GM19455 (cell line): ENCODE measurements around the gene ITGAD.
"Not testable (repeated sequence)": the region's sequence is repeated elsewhere in the genome, so short reads cannot be mapped to it uniquely, and the experiment has no call there.

Experiments used
- ATAC-seq: cut with Tn5 transposase; IDR thresholded peaks from one replicate; pipeline ENCODE4 v1.9.1; 2021; ENCODE audit not compliant: unreplicated experiment

ITGAD gene

DNA sequence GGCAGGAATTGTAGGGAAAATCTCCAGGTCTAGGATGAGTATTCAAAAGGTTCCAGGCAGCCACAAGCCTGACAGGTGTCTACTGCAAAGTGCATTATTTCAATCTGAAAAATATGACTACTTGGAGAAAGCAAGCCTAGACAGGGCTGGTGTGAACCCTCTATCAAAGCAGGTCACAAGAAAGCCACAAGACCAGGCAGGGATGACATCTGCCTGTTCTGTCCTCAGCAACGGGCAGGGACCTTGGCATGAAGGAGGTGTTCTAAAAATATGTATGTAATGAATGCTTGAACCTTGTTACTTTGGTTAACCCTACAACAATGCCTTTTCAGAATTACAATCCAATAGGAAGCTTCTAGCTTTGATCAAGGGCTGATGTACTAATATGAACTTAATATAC, 36.2 kb downstream of the ITGAD start:
- ATAC-seq = no peak

DNA sequence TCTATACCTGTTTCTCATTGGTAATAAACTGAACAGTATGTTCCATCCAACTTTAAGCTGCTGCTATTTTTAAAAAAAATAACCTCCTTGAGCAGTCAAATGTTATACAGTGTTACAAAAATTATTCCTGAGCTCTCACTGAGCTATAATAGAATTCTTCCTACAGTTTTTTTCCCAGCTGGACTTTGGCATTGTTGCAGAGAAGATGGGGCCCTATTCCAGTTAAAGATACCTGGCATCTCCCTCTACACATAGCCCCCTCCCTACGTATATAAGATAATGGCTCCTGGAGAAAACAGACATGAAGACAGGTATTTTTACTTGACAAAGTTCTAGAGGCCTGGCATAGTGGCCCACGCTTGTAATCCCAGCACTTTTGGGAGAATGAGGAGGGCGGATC, 36.7 kb downstream of the ITGAD start:
- ATAC-seq = no peak

DNA sequence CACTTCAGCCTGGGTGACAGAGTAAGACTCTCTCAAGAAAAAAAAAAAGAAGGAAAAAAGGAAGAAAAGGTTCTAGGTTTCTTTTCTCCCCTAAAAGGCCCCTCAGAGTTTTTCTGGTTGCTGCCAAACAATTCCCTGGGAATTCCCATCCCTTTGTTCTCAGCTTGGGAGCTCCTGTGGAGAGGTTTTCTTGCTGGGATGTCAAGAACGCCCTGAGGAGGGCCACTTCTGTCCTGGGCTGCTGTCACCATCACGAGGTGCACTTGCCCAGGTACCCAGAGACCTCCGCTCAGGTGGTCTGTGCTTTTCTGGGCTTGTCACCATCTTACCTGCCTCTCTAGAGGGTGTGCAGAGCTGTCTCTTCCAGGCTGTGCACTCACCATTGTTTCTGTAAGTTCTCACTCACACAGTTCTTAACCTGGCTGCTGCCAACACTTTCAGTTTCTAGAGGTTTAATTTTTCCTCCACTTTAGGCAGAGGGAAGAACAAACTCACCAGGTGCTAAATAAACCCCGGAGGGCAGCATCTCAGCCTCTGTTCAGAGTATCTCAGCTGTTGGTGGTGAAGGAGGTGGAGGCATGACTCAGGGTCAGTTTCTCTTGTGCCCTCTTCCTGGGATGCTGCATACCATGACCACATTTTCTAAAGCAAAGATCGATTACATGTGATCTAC, 37.4 kb downstream of the ITGAD start:
- ATAC-seq = no peak

DNA sequence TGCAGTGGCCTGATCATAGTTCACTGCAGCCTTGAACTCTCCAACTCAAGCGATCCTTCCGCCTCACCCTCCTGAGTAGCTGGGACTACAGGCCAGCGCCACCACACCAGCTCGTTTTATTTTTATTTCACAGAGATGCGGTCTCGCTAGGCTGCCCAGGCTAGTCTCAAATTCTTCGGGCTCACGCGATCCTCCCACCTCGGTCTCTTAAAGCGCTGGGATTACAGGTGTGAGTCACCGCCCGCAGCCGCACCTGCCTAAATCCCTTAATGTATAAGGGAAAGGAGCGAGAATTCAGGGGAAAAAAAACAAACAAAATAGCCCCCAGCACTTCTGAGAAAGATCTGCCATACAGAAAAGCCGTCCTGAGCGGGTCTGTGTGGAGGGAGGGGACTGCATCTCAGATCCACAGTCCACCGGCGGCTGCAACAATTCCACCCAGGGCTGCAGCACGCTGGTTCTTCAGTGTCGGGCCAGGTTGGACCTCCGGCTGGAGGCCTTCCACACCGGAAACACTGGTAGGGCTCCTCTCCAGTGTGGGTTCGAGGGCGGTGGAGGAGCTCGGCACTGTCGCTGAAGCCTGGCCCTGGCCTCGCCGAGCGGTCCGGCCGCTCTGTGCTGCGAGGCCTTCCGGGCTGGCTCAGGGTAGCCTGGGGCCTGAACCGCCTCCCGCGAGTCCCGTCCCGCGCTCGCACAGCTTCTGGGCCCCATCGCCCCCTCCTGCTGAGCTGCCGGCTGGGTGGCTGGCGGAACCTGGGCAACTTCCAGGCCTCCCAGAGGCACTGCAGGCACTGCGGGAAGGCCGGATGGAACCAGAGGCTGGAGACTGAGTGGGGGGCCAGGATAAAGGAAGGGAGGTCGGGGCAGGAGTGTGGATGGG, 42.4 kb downstream of the ITGAD start:
- no peak for ATAC-seq

DNA sequence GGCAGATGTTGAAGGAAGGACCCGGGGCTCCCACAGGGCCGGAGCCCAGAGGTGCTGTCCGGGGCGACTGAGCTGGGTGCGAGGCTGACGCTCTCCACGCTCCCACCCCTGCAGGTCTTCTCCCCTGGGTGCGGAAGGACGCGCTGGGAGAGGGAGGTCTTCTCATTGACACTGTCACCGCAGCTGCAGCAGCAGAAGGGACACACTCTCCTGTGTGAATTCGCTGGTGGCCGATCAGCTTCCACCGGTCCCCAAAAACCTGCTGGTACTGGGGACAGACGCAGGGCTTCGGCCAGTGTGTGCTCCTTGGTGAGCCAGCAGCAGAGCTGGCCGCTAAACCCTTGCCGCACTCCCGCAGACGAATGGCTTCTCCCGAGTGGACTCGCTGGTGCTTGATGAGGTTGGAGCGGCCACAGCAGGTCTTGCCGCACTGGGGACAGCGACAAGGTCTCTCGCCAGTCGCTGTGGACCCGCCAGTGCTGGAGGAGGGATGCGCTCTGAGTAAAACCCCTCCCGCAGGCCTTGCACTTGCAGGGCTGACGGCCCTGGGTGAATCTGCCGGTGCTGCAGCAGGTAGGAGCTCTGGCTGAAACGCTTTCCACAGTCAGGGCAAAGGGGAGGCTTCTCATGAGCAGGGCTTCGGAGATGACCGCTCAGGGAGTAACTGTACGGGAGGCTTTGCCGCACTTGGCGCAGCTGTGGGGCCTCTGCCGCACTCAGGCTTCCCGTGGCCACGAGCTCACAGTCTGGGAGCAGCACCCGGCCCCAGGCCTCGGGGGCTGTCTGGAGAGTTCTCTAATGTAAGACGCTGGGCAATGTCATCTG, 43.3 kb downstream of the ITGAD start:
- no peak for ATAC-seq

DNA sequence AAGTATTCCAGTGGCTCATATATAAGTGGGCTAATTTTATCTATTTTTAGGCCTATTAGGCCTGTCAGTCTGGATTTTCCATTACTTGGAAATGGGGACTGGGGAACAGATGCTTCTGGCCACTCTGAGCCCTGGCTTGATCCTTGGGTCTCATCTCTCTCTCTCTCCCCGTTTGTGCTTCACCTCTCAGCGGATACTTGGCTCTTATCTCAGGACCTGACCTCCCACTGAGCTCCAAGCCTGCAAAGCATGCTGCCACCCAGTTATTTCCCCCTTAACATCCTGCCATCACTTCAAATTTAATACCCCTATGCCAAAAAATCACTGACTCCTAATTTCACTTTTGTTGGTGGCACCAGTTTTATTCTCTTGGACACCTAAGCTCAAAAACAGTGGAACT, 45.3 kb downstream of the ITGAD start:
- no peak for ATAC-seq

DNA sequence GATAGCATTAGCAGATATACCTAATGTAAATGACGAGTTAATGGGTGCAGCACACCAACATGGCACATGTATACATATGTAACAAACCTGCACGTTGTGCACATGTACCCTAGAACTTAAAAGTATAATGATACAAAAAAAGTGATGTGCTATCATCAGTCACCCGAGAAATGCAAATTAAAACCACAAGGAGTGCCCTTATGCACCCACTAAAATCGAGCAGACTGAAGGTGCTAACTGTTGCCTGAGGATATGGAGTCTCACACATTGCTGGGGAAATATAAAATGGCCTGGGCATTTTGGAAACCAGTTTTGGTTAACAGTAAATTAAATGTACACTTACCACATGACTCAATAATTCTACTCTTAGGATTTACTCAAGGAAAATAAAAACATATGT, 45.9 kb downstream of the ITGAD start:
- ATAC-seq = not testable (repeated sequence)

DNA sequence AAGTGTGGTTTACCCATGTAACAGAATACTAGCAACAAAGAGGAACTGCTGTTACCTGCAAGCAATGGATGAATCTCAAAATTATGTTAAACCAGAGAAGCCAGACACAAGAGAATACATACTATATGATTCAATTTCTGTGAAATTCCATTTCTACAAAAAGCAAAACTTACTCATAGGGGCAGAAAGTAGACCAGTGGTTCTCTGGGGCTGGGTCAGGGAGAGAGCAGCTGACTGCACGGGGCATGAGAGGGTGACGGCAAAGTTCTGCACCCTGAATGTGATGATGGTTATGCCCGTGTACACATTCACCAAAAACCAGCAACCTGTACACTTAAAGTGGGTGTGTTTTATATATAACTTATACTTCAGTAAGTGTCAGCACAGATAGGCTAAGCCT, 46.4 kb downstream of the ITGAD start:
- ATAC-seq = no peak

DNA sequence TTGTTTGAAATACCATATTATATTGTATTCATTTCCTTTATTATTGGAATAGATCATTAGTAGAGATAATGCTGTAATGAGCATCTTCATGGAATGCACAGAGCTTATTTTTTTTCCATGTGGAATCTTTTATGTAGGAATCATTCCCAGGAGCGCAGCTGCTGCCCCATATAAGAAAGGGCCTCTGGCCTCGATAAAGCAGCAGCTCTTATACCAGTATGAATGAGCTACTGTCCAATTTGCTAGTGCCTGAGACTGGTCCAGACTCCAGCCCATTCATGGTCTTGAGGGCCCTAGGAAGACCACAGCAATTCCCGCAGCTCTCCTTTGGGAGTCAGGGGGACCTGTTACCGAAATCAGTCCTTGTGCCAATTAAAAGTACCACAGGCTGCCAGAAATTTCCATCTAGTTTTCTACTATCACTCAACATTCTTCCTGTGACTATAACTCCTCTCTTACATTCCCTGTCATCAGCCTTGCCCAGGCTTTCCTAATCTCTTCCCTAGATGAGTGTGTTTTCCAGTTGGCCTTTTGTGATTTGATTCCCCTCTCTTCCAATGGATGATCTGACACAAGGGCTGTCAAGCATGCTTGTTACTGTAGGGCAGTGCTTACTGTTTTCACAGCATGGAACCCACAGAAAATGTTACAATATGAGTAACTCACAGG, 47.5 kb downstream of the ITGAD start:
- ATAC-seq = no peak

DNA sequence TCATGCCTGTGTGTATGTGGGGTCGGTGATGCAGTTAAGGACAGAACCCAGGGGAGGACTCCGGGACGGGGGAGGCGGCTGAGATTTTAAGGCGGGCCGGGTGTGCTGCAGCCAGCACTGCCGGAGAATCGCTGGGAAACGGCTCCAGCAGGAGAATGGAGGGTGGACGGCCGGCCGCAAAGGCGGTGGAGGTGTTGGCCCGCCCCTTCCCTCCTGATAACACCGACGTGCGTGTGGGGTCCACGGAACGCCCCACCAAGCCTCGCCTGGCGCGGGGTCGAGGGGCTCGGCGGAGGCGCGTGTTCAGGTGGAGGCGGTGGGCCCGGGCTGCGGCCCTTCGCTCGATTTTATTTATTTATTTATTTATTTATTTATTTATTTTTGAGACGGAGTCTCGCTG, 48.8 kb downstream of the ITGAD start:
- ATAC-seq = no peak

DNA sequence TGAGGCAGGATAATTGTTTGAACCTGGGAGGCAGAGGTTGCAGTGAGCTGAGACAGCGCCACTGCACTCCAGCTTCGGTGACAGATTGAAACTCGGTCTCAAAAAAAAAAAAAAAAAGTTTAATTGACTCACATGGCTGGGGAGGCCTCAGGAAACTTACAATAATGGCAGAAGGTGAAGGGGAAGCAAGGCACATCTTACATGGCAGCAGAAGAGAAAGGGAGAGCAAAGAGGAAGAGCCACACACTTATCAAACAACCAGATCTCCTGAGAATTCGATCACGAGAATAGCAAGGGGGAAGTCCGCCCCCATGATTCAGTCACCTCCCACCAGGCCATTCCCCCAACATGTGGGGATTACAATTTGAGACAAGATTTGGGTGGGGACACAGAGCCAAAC, 52.8 kb downstream of the ITGAD start:
- ATAC-seq = not testable (repeated sequence)

DNA sequence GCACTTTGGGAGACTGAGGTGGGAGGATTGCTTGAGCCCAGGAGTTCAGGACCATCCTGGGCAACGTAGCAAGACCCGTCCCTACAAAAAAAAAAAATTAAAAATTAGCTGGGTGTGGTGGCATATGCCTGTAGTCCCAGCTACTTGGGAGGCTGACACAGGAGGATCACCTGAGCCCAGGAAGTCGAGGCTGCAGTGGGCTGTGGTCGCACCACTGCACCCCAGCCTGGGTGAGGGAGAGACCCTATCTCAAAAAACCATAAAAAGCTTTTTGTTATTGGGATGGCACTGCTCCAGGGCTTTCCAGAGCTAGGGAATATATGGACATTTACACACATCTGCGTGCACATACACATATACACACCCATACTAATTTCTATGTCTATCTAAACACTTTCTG, 58.1 kb downstream of the ITGAD start:
- no peak for ATAC-seq

DNA sequence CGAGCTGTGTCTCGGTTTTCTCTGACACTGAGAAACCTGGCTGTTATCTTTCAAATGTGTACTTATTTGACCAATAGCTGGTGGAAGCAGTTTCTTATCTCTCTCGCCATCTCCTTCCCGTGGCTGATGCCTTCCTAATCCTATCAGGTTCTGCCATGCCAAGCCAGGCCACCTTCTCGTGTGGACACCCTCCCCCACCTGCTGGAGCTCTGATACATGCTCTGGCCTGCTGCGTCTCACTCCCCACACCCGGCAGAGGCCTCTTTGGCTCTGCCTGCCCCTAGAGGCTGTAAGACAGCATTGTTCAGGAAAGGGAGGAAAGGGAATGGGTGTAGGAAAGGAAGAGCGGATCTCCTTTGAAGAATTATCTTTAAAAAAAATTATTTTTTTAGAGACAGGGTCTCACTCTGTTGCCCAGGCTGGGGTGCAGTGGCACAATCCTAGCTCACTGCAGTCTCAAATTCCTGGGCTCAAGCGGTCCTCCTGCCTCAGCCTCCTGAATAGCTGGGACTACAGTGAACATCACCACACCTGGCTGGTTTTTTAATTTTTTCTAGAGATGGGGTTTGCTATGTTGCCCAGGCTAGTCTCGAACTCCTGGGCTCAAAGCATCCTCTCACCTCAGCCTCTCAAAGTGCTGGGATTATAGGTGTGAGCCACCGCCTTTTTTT, 58.7 kb downstream of the ITGAD start:
- ATAC-seq = no peak

DNA sequence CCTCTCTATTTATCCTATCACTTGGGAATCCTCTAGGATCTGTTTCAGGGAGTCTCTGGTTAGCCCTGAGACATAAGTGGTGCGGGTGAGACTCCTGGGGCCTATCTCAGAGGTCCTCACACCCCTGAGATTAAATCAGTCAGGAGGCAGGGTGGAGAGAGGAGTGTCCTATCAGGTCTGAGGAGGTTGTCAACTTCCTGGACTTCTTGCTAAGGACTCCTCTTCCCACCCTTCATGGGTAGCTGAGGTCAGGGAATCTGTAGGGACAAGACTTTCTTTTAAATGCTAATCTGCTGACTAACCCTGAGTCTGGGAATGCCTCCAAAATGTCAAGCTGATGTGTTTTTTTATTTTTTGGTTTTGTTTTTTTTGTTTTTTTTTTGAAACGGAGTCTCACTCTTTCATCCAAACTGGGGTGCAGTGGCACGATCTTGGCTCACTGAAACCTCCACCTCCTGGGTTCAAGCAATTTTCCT, 59.5 kb downstream of the ITGAD start:
- ATAC-seq = no peak

DNA sequence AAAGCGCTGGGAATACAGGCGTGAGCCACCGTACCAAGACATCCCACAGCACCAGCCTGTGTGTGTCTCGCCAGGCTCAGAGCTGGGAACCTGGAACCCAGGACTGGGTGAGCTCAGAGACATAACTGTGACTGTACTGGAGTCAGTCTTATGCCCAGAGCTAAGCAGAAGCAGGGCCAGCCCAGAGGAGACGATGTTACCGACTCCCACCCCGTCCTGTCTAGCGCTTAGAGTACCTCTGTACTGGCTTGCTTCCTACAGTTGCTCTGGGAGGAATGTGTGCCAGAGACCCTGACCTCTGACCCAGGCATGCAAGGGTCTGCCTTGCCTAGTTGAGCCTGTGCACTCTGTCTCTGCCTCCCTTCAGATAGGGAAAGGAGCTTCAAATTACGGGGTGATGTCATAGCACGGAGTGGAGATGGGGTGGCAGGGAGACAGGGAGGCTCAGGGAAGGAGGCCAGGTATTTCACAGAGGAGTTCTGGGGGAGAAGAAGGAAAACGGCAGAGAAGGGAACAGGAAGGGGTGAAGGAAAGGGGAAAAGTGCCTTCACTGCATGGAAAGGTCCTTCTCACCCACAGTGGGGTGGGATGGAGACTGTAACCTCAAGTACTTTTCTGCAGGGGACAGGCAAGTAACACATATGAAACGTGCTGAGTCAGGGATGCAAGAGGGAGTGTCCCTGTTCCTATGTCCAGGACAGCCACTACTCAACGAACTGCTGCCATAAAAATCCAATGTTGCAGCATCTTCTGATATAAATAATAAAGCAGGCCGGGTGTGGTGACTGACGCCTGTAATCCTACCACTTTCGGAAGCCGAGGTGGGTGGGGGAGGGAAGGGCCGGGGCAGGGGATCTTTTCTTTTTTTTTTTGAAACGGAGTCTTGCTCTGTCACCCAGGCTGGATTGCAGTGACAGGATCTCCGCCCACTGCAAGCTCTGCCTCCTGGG, 60.4 kb downstream of the ITGAD start:
- no peak for ATAC-seq

DNA sequence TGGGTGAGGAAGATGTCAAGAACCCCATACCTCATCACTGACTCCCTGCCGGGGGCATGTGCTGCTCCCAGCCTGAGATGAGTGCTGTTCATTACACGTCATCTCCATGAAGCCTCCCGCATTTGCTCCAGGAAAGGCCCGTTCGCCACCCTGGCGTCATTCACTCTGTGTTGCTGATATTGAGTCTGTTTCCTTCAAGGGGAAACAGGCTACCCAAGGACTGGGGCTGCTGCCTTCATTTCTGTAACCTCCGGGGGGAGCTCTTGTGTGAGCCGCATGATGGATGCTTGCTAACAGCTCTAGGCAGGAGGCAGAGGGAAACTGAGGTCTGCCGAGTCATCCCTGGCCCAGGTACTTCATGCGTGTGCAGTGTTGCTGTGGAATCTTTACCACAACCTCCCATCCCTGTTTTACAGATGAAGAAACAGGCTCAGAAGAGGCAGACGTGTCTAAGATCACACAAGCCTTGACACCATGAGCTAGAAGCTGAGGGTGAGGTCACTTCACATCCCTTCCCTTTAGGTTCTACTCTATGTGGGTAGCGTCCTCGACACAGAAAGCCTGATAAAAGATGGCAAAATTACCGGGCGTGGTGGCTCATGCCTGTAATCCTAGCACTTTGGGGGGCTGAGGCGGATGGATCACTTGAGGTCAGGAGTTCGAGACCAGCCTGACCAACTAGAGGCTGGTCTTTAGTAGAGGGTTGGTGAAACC, 62.6 kb downstream of the ITGAD start:
- no peak for ATAC-seq

DNA sequence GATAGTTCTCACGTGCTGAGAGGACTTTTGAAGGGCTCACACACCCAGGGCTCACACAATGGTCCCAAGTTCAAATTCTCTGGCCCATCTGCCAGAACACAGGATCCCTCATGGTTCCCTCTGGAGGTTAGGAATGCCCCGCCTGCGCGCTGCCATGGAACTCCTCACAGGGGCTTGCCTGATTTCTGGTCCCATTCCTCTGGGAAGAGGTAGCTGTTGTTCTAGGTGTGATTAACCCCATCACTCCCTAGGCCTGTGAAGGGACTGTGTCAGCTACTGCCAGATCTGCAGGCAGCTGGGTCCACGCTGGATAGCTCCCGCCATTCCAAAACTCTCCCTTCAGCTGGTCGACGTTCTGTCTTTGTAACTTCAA, 63.8 kb downstream of the ITGAD start:
- ATAC-seq = no peak

DNA sequence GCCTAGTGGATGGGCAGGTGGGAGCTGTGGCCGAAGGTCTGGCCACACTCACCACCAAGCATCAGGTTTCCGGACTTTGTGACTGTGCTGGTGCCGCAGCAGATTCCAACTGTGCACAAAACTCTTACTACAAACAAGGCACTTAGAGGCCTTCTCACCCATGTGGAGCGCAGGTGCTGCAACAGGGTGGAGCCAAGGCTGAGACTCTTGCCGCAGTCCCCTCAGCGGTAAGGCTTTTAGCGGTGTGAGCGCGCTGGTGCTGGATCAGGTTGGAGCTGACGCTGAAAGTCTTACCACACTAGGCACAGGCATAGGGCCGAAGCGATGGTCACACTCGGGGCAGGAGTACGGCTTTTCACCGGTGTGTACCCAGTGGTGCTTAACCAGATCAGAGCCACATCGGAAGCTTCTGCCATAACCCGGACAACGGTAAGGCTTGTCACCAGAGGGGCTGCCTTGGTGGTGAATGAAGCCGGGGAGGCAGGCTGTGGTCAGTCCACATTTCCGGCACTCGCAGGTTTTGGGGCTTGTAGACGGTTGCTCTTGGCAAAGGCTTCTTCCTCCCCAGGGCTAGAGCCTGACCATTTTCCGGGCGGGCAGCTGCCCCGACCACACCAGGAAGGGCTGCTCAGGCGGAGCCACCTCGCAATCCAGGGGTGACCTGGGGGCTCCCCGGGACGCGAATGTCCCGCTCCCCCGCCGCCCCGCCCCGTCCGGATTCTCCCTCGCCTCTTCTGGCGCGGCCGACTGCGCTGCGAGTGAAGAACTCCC, 65.1 kb downstream of the ITGAD start:
- peak; percentile 5 for ATAC-seq
